ENCODE results near the gene SLC22A3.

Gene SLC22A3

GRCh38 chr6:160500639-160501038, 152.5 kb downstream of the SLC22A3 start:
- Histone ChIP-seq H4K8ac (ENCODE audit: low read depth, low read length) (no peak overlapping the region), H3K9me3 (ENCODE audit: insufficient read depth, low read depth, low read length) (peaks cover 7% of the 10 kb centered on the region), H2AK5ac (ENCODE audit: low read length) (no peak overlapping the region), H2BK120ac (ENCODE audit: insufficient read depth, low read length, poor library complexity) (no peak overlapping the region), H3K36me3 (ENCODE audit: control insufficient read depth in 1 of 2, insufficient read depth in 2 of 2, low read length in 2 of 2) (no peaks in the 10 kb centered on the region), H3K23ac (ENCODE audit: low read length) (no peak overlapping the region), H3K79me2 (ENCODE audit: control insufficient read depth, insufficient read depth, low read length, poor library complexity) (no peaks in the 10 kb centered on the region), H3K4me1 (ENCODE audit: control insufficient read depth in 1 of 2, insufficient read depth in 2 of 2, low read length in 2 of 2) (no peaks in the 10 kb centered on the region), H4K12ac (ENCODE audit: low read depth, low read length) (no peak overlapping the region), H3K27me3 (ENCODE audit: insufficient read depth, low read length) (no peaks in the 10 kb centered on the region), H3K14ac (ENCODE audit: low read length) (no peak overlapping the region), H3K9ac (ENCODE audit: low read length) (no peak overlapping the region), H3K4me2 (ENCODE audit: low read length) (no peak overlapping the region), H2BK12ac (ENCODE audit: low read length) (no peak overlapping the region), H3K18ac (ENCODE audit: low read length) (no peak overlapping the region), H4K91ac (ENCODE audit: low read depth, low read length) (no peak overlapping the region), H3K79me1 (ENCODE audit: low read length) (no peaks in the 10 kb centered on the region), H3K4me3 (ENCODE audit: low read depth, low read length) (no peak overlapping the region), H3K27ac (ENCODE audit: low read depth, low read length) (no peak overlapping the region), H2AFZ (ENCODE audit: insufficient read depth, low read length, poor library complexity) (no peak overlapping the region), H3K4ac (ENCODE audit: low read depth, low read length) (no peak overlapping the region), H2BK5ac (ENCODE audit: low read depth, low read length, poor library complexity) (no peak overlapping the region)
- WGBS (ENCODE audit: extremely low coverage, insufficient coverage, insufficient read length), result no CpG with 5 or more reads among the region's 4 CpGs
- DNase-seq, result no peak
